SU-DHL-6 (cell line): ENCODE measurements around the gene EXOC4.

ENCODE experiments used
- CTCF ChIP-seq: fragments of 200-600 bp; sonication (generic); IDR thresholded peaks from one replicate; pipeline ENCODE4 v1.5.1; 2017; ENCODE audit warnings: antibody characterized with exemption, mild to moderate bottlenecking, low read length, moderate library complexity; ENCODE audit not compliant: insufficient read depth, poor library complexity, severe bottlenecking
- EZH2phosphoT487 ChIP-seq: fragments of 200-600 bp; sonication (generic), shearing (Covaris generic); conservative IDR thresholded peaks from 2 replicates; pipeline ENCODE4 v1.6.1; 2018; ENCODE audit warnings: mild to moderate bottlenecking, antibody characterized with exemption, low read length, moderate library complexity, mixed read lengths

GRCh38 chr7:133690740-133691139 lies 437.9 kb downstream of the EXOC4 start:
- no peak for TF ChIP-seq CTCF
- no peak for TF ChIP-seq EZH2phosphoT487
